ENCODE results near the gene ALKBH5. TPM values are rescaled to one million over a fixed set of nuclear protein-coding genes. Genes with fewer than 3 reads are reported as not detected.

Gene ALKBH5
- total RNA-seq, 1 donor from 2014 or later = 123 TPM

- no peak for DNase-seq (ENCODE audit: low spot score)
Observed at GRCh38 chr17:18245038-18245776, 61.6 kb downstream of the ALKBH5 start.

- no peak for DNase-seq (ENCODE audit: low spot score)
Observed at GRCh38 chr17:18246109-18246725, 62.6 kb downstream of the ALKBH5 start.

GRCh38 chr17:18246880-18247612 lies 63.4 kb downstream of the ALKBH5 start:
- peak; percentile 82 for DNase-seq (ENCODE audit: low spot score)

GRCh38 chr17:18247613-18248001 lies 64.0 kb downstream of the ALKBH5 start:
- DNase-seq (ENCODE audit: low spot score) = no peak

- peak; percentile 63 for DNase-seq (ENCODE audit: low spot score)
Observed at GRCh38 chr17:18248300-18248731, 64.7 kb downstream of the ALKBH5 start.

- no peak for DNase-seq (ENCODE audit: low spot score)
Observed at GRCh38 chr17:18248811-18249210, 65.2 kb downstream of the ALKBH5 start.

- DNase-seq (ENCODE audit: low spot score) = no peak
Observed at GRCh38 chr17:18250259-18250658, 66.6 kb downstream of the ALKBH5 start.

GRCh38 chr17:18250708-18251107 lies 67.1 kb downstream of the ALKBH5 start:
- DNase-seq (ENCODE audit: low spot score) = no peak

- no peak for DNase-seq (ENCODE audit: low spot score)
Observed at GRCh38 chr17:18251204-18251603, 67.6 kb downstream of the ALKBH5 start.

- DNase-seq (ENCODE audit: low spot score) = no peak
Observed at GRCh38 chr17:18252160-18252559, 68.5 kb downstream of the ALKBH5 start.

GRCh38 chr17:18253187-18253884 lies 69.7 kb downstream of the ALKBH5 start:
- DNase-seq (ENCODE audit: low spot score) = no peak

- no peak for DNase-seq (ENCODE audit: low spot score)
Observed at GRCh38 chr17:18253947-18254821, 70.6 kb downstream of the ALKBH5 start.

GRCh38 chr17:18254888-18255649 lies 71.4 kb downstream of the ALKBH5 start:
- DNase-seq (ENCODE audit: low spot score) = no peak

GRCh38 chr17:18256351-18256750 lies 72.7 kb downstream of the ALKBH5 start:
- no peak for DNase-seq (ENCODE audit: low spot score)

GRCh38 chr17:18256776-18257175 lies 73.1 kb downstream of the ALKBH5 start:
- DNase-seq (ENCODE audit: low spot score) = no peak

GRCh38 chr17:18257268-18257981 lies 73.8 kb downstream of the ALKBH5 start:
- peak; percentile 37 for DNase-seq (ENCODE audit: low spot score)

GRCh38 chr17:18257982-18258355 lies 74.3 kb downstream of the ALKBH5 start:
- peak; percentile 51 for DNase-seq (ENCODE audit: low spot score)

GRCh38 chr17:18258356-18259038 lies 74.9 kb downstream of the ALKBH5 start, which contains the start of gene FLII:
FLII (minus strand) TSS chr17:18258738; CDS start chr17:18258690, 48 bp downstream.
- peak; percentile 28 for DNase-seq (ENCODE audit: low spot score)

Measured in mucosa of gallbladder (tissue), 1 donor.